ENCODE data around the gene NASP.
"Not testable (repeated sequence)": the region's sequence is repeated elsewhere in the genome, so short reads cannot be mapped to it uniquely, and the experiment has no call there.

Gene NASP

DNA sequence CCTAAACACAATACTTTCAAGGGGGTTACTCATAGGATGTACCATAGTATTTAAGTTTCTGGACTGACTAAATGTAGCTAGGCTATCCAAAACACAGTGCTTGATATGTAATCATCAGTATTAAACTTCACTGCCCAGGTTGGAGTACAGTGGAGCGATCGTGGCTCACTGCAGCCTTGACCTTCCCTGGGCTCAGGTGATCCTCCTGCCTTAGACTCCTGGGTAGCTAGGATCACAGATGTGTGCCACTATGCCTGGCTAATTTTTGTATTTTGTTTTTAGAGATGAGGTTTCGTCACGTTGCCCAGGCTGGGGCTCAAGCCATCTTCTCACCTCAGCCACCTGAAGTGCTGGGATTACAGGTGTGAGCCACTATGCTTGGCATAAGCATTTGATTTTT is 10.6 kb downstream of the NASP start:
- in situ Hi-C loops (cut with MboI; ENCODE audit: low pct_unique_long_range_greater_than_20kb, low sequenced_read_pairs, unreplicated experiment) = no loop called here
- DNase-seq (ENCODE audit: low spot score) = no peak
- TF ChIP-seq, protein P1, sequence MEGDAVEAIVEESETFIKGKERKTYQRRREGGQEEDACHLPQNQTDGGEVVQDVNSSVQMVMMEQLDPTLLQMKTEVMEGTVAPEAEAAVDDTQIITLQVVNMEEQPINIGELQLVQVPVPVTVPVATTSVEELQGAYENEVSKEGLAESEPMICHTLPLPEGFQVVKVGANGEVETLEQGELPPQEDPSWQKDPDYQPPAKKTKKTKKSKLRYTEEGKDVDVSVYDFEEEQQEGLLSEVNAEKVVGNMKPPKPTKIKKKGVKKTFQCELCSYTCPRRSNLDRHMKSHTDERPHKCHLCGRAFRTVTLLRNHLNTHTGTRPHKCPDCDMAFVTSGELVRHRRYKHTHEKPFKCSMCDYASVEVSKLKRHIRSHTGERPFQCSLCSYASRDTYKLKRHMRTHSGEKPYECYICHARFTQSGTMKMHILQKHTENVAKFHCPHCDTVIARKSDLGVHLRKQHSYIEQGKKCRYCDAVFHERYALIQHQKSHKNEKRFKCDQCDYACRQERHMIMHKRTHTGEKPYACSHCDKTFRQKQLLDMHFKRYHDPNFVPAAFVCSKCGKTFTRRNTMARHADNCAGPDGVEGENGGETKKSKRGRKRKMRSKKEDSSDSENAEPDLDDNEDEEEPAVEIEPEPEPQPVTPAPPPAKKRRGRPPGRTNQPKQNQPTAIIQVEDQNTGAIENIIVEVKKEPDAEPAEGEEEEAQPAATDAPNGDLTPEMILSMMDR (IDR thresholded peaks at IDR 0.05; ENCODE audit: extremely low read depth, insufficient read depth, missing control alignments) = no peak

DNA sequence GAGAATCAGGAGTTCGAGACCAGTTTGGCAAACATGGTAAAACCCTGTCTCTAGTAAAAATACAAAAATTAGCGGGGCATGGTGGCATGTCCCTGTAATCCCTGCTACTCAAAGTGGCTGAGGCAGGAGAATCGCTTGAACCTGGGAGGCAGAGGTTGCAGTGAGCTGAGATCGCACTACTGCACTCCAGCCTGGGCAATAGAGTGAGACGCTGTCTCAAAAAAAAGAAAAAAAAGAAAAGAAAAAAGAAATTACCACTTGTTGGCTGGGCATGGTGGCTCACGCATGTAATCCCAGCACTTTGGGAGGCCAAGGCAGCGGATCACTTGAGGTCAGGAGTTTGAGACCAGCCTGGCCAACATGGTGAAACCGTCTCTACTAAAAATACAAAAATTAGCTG is 12.9 kb downstream of the NASP start:
- in situ Hi-C loops (cut with MboI; ENCODE audit: low pct_unique_long_range_greater_than_20kb, low sequenced_read_pairs, unreplicated experiment); DNase-seq (ENCODE audit: low spot score): not testable (repeated sequence)

DNA sequence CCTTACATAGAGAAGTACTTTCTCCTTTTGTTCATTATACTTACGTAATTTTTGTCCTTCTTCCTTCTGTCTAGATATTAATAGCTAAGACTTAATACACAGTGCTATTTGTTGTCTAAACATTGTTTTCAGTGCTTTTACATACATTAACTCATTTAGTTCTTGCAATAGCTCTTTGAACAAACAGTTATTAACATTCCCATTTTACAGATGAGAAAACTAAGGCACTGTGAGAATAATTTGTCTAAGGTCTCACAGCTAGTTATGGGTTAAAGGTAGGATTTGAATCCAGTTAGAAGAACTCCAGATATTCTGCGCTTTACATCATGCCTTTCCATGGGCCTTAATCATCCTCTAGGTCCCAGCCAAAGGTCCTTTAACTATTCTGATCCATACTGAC is 20.4 kb downstream of the NASP start:
- DNase-seq (ENCODE audit: low spot score) = no peak
- TF ChIP-seq, protein P1 (IDR thresholded peaks at IDR 0.05; ENCODE audit: extremely low read depth, insufficient read depth, missing control alignments) = no peak
- in situ Hi-C loops (cut with MboI; ENCODE audit: low pct_unique_long_range_greater_than_20kb, low sequenced_read_pairs, unreplicated experiment) = no loop called here

DNA sequence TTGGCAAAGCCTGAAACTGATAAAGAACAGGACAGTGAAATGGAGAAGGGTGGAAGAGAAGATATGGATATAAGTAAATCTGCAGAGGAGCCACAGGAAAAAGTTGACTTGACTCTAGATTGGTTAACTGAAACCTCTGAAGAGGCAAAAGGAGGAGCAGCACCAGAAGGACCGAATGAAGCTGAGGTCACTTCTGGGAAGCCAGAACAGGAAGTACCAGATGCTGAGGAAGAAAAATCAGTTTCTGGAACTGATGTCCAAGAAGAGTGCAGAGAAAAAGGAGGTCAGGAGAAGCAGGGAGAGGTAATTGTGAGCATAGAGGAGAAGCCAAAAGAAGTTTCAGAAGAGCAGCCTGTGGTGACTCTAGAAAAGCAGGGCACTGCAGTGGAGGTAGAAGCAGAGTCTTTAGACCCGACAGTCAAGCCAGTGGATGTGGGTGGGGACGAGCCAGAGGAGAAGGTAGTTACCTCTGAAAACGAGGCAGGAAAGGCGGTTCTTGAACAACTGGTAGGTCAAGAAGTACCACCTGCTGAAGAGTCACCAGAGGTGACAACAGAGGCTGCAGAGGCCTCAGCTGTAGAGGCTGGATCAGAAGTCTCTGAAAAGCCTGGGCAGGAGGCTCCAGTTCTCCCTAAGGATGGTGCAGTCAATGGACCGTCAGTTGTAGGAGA is 23.7 kb downstream of the NASP start:
- DNase-seq (ENCODE audit: low spot score) = no peak
- in situ Hi-C loops (cut with MboI; ENCODE audit: low pct_unique_long_range_greater_than_20kb, low sequenced_read_pairs, unreplicated experiment) = no loop called here
- TF ChIP-seq, protein P1 (IDR thresholded peaks at IDR 0.05; ENCODE audit: extremely low read depth, insufficient read depth, missing control alignments) = no peak

DNA sequence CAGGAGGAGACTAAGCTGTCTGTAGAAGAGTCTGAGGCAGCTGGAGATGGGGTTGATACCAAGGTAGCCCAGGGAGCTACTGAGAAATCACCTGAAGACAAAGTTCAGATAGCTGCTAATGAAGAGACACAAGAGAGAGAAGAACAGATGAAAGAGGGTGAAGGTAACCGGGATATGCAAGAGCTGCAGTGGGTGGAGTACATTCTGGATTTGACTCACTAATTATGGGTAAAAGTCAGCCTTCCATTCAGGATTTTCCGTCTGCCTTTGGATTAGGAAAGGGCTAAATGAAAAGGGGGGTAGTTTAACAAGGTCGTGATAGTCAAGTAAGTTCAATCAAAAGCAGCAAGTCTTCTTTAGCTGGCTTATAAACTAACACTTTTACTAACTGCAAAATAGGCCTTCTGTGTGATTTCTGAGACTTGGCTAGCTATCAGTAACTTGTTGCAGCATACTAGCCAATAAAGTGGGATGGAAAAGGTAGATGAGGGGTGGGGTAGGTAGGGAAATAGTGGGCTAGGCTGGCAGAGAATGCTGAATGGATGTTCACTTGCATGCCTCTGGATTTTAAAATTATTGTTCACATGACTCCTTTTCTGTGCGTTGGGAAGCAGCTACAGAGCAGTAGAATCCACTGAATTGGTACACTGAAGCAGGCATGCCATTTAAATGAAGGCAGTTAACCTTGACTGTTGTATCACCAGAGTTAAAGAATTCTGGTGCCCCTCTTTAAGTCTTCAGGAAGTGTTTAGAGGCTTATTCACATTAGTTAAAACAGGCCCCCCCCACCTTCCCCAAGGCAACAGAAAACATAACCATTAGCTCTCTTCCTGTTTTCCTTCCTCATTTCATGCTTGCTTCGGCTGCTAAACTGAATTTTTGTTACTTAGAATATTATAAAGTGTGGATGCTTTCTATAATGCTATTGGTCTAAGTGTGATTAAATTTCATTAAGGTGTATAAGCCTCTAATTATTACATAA is 24.6 kb downstream of the NASP start:
- TF ChIP-seq, protein P1 (IDR thresholded peaks at IDR 0.05; ENCODE audit: extremely low read depth, insufficient read depth, missing control alignments) = no peak
- no peak for DNase-seq (ENCODE audit: low spot score)
- in situ Hi-C loops (cut with MboI; ENCODE audit: low pct_unique_long_range_greater_than_20kb, low sequenced_read_pairs, unreplicated experiment) = no loop called here

DNA sequence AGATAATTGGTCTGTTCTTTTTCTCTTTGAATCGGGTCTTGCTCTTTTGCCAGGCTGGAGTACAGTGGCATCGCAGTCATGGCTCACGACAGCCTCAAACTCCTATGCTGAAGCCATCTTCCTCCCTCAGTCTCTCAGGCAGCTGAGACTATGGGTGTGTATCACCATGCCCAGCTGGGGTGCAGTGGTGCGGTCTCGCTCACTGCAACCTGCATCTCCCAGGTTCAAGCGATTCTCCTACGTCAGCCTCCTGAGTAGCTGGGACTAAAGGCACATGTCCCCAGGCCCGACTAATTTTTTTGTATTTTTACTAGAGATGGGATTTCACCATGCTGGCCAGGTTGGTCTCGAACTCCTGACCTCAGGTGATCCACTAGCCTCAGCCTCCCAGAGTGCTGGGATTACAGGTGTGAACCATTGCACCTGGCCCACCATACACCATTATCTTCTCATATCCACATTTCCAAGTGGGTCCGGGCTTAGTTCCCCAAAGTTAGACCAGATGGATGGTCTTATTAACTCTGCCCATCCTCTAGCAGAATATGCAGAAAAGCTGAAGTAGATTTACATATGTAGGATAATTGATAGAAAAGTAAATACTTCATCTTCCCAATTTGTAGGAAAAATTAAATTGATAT is 26.9 kb downstream of the NASP start:
- in situ Hi-C loops (cut with MboI; ENCODE audit: low pct_unique_long_range_greater_than_20kb, low sequenced_read_pairs, unreplicated experiment) = no loop called here
- no peak for DNase-seq (ENCODE audit: low spot score)
- TF ChIP-seq, protein P1 (IDR thresholded peaks at IDR 0.05; ENCODE audit: extremely low read depth, insufficient read depth, missing control alignments) = no peak

All from GM13977 (cell line).